Measurements from ENCODE around the gene MRPL53.

Gene MRPL53

DNA sequence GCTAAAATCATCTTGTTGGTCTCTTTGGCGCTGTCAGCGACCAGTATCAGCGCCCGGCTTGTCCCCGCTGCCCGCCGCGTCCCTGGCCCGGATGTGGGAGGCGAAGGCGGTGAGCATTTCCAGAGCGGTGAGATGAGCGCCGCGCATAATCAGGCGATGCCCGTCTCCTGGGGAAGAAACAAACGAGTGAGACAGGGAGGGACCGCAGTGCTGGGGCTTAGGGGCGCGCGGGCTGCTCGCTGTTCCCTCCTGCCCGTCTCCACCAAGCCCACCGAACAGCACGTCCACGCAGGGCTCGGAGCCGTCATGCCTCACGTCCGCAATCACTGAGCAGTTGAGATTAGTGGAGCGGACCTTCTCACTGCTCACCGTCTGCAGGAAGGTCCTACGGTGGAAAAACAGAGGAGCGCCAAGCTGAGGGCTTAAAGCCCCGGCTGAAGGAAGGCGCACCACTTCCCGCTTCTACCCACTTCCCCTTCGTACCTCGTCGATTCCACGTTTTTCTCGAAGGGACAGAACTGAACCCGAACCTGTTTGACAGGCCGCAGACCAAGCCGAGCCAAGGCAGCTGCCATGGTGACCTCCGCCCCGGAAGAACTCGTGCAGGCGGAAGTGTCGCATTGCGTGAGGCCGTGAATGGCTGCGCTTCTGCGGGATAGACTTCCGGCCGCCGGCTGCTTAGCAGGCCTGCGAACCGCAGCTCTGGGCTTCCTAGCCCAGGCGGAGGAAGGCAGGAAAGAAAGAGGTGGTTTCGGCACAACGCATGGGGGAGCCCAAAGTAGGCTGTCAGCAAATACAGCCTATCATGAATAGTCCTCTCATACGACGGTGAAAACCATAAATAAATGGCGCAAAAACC, at the start of gene MRPL53:
Gene MRPL53, minus strand, starts transcription at position 595 of the 859 bp plus-strand sequence. Its CDS starts 20 bp downstream, at position 575.
- peak; percentile 94 to 98 (median 96) for DNase-seq (ENCODE audit: low read depth in 4 of 4, low spot score in 1 of 4)

DNA sequence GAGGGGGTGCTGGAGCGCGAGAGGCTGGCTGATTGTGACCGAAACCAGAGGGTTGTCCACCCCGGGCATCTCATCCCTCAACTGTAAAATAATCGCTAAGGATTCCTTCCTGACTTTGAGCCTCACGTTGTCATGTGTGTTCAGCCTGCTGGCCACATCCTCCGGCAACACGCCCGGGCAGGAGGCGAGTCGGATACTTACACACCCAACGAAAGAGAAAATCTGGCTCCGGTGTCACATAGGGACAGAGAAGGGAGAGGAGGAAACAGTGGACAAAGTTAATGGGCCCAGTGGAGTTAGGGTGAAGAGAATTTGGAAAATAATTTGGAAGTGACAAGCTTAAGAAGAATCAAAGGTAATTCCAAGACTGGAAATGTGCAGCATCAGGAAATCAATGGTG, 44.2 kb upstream of the MRPL53 start:
- DNase-seq (ENCODE audit: low read depth in 4 of 4, low spot score in 1 of 4) = no peak

DNA sequence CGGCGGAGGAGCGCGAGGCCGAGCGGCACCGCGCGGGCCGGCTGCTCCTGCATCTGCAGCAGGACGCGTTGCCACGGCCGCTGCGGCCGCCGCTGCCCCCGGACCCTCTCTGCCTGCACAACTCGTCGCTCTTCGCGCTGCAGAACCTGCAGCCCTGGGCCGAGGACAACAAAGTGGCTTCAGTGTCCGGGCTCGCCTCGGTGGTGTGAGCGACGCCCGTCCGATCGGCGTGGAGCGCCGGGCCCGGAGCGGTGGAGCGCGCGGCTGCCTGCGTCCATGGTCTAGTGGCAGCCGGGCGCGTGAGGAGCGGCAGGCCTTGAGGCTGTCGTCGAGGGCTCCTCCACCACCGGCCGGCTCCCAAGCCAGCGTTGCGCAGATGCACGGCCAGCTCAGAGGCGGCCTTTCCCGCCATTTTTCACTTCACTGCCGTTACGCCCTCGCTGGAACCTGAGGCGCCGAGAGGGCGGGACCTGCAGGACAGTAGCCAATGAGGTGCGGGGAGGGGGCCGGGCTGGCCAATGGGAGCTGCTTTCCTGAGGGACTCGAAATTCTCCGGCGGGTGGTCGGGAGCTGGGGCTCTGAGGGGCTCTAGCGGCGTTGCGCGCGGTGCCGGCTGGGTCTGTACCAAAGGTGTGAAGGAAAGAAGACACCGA, 43.6 kb upstream of the MRPL53 start:
- peak in 2 of 4 experiments; percentile 66 to 72 for DNase-seq (ENCODE audit: low read depth in 4 of 4, low spot score in 1 of 4)

DNA sequence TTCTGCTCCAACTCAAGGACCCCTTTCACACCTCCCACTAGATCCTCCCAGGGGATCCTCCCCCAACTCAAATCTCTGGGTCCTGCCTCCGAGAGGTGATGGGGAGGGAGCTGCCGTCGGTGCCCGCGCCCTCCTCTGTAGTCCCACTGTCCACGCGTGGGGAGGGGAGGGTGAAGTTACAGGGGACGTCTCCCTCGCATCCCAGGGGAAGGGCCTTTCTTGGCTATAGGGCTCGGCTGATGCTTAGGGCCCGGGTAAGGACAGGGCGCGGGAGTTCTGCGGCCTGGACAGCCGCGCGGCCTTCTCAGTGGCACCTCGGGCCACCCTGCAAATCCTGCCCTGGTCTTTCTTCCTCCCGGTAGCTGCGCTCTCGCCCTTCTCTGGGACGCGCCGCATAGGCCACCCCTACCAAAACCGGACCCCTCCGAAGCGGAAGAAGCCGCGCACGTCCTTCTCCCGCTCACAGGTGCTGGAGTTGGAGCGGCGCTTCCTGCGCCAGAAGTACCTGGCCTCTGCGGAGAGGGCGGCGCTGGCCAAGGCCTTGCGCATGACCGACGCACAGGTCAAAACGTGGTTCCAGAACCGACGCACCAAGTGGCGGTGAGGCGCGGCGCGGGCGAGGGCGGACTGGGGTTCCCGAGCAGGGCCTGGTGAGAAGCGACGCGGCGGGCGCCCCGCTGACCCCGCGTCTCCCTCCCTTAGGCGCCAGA, 42.9 kb upstream of the MRPL53 start:
- DNase-seq (ENCODE audit: low read depth in 4 of 4, low spot score in 1 of 4) = no peak

DNA sequence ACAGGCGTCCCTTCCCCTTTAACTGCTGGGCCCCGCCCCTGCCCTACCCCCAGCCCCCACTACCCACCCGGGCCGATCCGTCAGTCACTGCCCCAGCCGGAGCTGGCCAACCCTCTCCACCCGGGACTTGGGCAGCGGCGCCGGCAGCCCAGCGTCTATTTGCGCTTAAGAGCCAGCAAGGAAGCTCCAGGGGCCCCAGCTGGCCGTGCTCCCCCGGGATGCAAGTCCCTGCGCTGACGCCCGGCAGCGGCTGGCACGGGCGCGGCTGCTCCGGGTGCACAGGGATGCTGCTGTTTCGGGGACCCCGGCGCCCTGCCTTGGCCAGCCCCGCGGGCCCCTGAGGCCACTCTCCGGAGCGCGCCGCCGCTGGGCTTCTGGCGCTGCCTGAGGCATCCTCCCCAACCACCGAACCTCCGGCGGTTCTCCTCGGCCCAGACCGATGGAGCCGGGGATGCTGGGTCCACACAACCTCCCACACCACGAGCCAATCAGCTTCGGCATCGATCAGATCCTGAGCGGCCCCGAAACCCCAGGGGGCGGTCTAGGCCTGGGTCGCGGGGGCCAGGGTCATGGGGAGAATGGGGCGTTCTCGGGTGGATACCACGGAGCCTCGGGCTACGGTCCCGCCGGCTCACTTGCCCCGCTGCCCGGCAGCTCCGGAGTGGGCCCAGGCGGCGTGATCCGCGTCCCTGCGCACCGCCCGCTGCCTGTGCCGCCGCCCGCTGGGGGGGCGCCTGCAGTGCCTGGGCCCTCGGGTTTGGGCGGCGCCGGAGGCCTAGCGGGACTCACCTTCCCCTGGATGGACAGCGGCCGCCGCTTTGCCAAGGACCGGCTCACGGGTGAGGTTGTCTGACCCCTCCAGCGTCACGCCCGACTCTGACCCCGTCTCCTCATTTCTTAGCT, 42.1 kb upstream of the MRPL53 start, which contains the start of gene TLX2:
Gene TLX2, plus strand, starts transcription at position 83 of the 903 bp plus-strand sequence. Its CDS starts 357 bp downstream, at position 440.
- DNase-seq (ENCODE audit: low read depth in 4 of 4, low spot score in 1 of 4) = no peak

GRCh38 chr2:74513605-74514367, 41.3 kb upstream of the MRPL53 start:
- peak in 1 of 4 experiments; percentile 32 for DNase-seq (ENCODE audit: low read depth in 4 of 4, low spot score in 1 of 4)

DNA sequence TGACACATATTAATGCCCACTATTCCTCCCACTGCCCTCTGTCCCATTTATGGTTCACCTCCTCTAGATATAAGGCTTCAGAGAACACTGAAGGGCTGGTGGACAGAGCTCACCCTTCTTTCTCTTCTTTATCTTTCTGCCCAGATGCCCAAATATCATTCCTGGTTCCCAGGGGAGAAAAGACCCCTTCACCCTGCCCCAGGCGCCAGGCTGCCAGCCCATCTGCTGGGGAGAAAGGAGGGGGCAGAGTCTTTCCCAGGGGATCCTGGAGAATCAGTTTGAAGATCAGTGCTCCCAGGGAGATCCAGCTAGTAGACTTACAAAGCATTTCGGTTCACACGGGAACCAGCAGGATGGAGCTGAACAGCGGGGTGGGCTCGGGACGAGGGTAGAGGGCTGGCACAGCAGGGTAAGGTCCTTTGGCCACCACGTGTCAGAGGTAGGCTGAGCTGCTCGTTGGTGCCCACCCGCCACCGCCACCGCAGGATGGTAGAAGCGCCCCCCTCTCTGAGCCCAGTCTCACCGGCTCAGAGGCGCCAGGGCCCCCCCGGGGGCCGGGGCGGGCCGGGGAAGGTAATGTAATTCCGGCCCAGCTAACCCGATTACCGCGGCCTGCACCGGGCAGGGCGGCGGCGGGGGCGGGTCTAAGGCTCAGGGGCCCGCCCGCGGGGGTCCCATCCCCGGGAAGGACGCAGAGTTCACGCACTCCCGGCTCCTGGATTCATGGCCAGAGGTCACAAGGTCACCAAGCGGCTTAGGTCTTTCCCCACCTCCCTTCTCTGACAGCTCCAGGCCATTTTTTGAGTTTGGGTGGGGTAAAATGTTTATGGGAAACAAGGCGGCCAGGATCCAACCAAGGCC, 40.5 kb upstream of the MRPL53 start:
- no peak for DNase-seq (ENCODE audit: low read depth in 4 of 4, low spot score in 1 of 4)

DNA sequence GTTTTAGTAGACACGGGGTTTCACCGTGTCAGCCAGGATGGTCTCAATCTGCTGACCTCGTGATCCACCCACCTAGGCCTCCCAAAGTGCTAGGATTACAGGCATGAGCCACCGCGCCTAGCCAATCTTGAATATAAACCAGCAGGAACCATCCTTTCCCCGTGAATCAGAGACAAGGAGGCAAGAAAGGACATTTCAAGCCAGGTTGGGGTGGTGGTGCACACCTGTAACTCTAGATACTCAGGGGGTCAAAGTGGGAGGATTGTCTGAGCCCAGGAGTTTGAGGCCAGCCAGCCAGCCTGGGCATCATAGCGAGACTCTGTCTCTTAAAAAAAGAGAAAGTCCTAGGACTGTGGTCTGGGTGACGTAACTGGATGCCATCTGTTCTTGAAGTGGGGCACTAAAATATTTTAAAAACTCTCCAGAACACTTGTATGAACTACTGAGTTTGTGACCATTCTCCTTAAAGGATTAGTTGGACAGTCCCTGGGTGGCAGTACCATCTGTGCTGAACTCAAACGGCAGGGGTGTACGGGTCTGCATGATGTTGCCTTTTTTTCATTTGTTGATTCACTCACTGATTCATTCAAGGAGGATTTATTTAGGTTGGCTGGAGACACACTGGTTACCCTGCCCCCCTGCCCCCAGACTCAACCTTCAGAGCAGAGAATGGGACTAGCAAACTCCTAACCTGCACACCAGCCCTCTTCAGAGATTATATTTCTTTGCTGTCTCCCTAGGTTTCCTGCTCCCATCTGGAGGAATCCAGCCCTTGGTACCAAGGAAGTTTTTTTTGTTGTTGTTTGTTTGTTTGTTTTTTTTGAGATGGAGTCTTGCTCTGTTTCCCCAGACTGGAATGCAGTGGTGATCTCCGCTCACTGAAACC, 38.9 kb upstream of the MRPL53 start:
- DNase-seq (ENCODE audit: low read depth in 4 of 4, low spot score in 1 of 4) = no peak

DNA sequence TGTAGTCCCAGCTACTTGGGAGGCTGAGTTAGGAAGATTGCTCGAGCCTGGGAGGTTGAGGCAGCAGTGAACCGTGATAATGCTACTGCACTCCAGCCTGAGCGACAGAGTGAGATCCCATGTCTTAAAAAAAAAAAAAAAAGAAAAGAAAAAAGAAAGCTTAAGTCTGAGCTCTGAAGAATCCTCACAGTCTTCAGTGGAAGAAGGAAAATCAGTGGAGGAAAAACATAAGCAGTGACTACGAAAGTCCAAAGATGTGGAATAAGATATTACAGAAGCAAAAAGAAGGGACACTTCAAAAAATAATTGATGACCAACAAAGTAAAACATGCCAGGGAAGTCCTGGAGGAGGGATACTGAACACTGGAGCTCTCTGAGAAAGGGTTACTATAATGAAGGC, 37.8 kb upstream of the MRPL53 start:
- no peak for DNase-seq (ENCODE audit: low read depth in 4 of 4, low spot score in 1 of 4)

- DNase-seq (ENCODE audit: low read depth in 4 of 4, low spot score in 1 of 4) = no peak
These were observed 35.5 kb upstream of the MRPL53 start for GRCh38 chr2:74507926-74508520.

DNA sequence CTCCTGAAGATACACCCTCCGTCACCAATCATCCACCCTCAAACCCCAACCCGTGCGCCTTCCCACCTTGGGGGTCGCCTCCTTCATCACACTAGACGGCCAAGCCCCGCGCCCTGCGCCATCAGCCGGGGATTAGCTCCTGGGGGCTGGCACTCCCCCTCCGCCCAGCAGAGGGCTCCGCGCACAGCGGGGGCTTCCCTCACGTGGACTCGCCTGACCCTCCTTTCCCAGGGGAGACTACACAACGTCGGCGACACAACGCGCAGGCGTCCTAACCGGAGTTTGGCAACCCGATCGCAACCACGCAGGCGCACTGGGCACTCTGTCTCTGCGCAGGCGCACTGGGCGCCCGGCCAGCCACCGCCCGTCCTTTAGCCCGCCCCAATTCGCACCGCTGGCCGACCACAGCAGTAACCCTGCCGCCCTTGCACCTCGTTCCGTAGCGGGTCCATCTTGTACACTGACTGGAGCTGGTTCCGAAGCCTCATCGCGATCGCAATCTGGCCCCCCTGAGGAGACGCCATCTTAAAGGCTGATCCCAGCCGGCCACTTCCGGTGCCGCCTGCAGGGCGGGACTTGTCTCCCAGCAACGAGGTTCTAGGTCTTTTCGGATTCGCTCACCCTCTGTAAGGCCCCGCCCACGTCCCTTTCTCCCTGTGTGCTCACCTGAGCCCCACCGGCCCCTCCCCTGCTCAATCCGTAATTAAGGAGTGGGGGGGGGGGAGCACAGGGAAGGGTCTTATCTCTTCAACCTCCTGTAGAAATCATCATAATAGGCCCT, 34.9 kb upstream of the MRPL53 start, which contains the start of gene PCGF1:
Gene PCGF1, minus strand, starts transcription at position 551 of the 781 bp plus-strand sequence. Its CDS starts 27 bp downstream, at position 524.
- peak; percentile 98 to 99 (median 99) for DNase-seq (ENCODE audit: low read depth in 4 of 4, low spot score in 1 of 4)

DNA sequence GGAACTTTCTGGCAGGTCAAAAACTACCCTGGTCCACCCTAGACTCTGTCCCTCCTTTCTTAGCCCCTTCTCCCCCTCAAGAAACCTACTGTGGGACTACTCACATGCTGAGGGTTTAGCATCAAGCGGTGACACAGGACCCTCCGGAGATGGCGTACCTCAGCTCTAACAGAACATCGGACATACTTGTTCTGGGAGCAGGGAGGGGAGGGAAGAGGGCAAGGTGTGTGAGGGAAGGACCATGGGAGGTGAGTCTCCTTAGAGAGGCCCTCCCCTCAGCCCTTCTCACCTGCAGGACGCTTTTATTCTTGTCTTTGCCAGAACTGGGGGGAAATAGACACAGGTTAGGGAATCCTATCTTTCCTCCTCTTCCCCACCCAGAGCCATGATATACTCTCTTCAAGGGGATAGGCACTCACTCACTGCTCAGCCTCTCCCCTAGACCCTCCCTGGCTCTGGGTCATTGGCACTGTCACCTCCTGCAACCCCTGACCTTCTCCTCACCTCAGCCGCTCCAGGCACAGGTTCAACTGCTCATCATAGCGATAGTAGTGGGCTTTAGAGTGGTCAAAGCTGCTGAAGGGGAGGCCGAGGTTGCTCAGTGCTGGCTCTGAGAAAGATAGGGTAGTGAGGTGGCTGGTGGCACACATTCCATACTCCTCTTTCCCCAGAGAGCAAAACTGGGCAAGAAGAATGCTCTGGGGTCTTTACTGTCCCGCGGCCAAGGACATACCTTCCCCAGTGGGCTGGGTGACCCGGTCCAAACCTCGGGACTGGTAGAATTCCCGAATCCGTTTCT, 33.2 kb upstream of the MRPL53 start:
- DNase-seq (ENCODE audit: low read depth in 4 of 4, low spot score in 1 of 4) = no peak

- DNase-seq (ENCODE audit: low read depth in 4 of 4, low spot score in 1 of 4) = no peak
These were observed 32.1 kb upstream of the MRPL53 start for GRCh38 chr2:74504591-74504990.

DNA sequence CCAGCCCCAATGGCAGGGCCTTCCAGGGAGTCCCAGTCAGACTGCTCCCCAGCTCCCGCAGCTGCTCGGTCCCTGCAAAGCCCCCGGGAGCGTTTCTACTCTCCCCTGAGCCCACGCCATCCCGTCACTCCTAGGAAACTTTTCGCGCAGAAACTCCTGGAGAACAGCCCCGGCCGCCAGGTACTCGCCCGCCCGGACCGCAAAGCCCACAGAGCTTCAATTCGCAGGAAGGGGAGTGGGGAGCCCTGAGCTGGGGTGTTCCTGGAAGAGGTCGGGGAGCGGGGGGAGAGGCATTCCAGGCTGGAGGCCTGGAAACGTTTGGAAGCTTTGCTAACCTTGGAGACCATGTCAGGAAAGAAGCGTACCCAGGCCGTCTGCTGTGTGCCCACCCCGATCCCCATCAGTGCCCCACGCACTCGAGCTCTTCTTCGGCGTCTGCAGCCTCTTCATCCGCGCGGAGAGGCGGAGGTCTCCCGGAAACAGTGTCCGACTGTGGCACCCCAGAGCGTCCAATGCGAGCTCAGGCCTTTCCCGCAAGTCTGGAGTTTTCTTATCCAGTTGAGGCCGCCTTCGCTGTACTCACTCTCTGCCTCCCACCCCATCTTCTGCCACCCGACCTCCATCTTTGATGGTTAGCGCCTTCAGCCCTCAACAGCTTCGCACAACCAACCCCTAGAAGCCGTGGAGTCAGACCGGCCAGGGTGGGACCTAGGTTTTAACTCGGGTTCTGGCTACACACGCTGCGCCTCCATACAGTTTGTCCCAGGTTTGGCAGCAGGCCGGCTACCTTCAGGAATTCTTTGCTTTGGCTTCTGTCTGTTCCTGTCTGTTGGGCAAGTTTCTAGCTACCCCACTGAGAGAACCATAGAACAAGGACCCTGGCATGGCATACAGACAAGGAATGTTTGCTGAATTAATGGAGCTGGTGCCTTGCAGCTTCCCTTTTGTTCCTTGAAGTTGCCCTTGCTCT, 31.3 kb upstream of the MRPL53 start:
- no peak for DNase-seq (ENCODE audit: low read depth in 4 of 4, low spot score in 1 of 4)

Measured in stimulated activated CD4-positive, alpha-beta T cell treated with anti-CD3 and anti-CD28 coated beads, Interleukin-1b, Interleukin-23, amount 100 ng/mL, for 24 hours (primary cell).